CD14-positive monocyte (primary cell): ENCODE results near the gene MAP3K19. TPM values are rescaled to one million over a fixed set of nuclear protein-coding genes. Genes with fewer than 3 reads are reported as not detected.

Source experiments
- DNase-seq, 3 donors: peaks; one replicate each; pipeline ENCODE4 v3.0.0-alpha.2; 2011 to 2022
- H2AFZ ChIP-seq: 2 replicates; pipeline ENCODE4 v1.6.0; 2012; ENCODE audit warnings: mild to moderate bottlenecking, low read depth, low read length, inconsistent platforms; ENCODE audit not compliant: insufficient read depth, poor library complexity, severe bottlenecking
- H3K27ac ChIP-seq, 2 donors: 1 replicate in 1 of 2; 2 replicates in 1 of 2; pipeline ENCODE4 v1.5.1; 2012 to 2013; ENCODE audit warnings: low read length in 2 of 2, control low read depth in 1 of 2, inconsistent platforms in 1 of 2, low read depth in 1 of 2, mild to moderate bottlenecking in 1 of 2
- H3K27me3 ChIP-seq, 2 donors: one replicate each; pipeline versions ENCODE4 v1.6.0 to v1.6.1; 2011 to 2013; ENCODE audit warnings: low read length in 2 of 2; ENCODE audit not compliant: control insufficient read depth in 2 of 2, insufficient read depth in 2 of 2
- H3K36me3 ChIP-seq, 2 donors: replicated peaks in 1 of 2; 1 replicate in 1 of 2; 2 replicates in 1 of 2; pipeline versions ENCODE4 v1.5.1 to v1.6.1; 2012 to 2013; ENCODE audit warnings: low read length in 2 of 2, control low read depth in 1 of 2, inconsistent platforms in 1 of 2, mild to moderate bottlenecking in 1 of 2; ENCODE audit not compliant: insufficient read depth in 2 of 2, control insufficient read depth in 1 of 2
- H3K4me1 ChIP-seq, 2 donors: 1 replicate in 1 of 2; 2 replicates in 1 of 2; pipeline versions ENCODE4 v1.5.1 to v1.6.1; 2012 to 2013; ENCODE audit warnings: low read length in 2 of 2, control low read depth in 1 of 2, inconsistent platforms in 1 of 2, mild to moderate bottlenecking in 1 of 2, moderate library complexity in 1 of 2; ENCODE audit not compliant: insufficient read depth in 2 of 2, control insufficient read depth in 1 of 2
- H3K4me2 ChIP-seq: replicated peaks from 2 replicates; pipeline ENCODE3; 2012; ENCODE audit warnings: low read length, moderate library complexity, mild to moderate bottlenecking; ENCODE audit not compliant: poor library complexity, severe bottlenecking; ENCODE audit errors: extremely low read depth
- H3K4me3 ChIP-seq, 3 experiments: fragments of 200-600 bp in 1 of 3; sonication (generic) in 1 of 3; replicated peaks in 1 of 3; 1 replicate in 2 of 3; 2 replicates in 1 of 3; pipeline ENCODE4 v1.5.1; 2011 to 2013; ENCODE audit warnings: low read length in 3 of 3, mild to moderate bottlenecking in 3 of 3, control low read depth in 2 of 3, low read depth in 2 of 3, inconsistent platforms in 1 of 3, moderate library complexity in 1 of 3
- H3K79me2 ChIP-seq: 2 replicates; pipeline ENCODE4 v1.6.0; 2012; ENCODE audit warnings: mild to moderate bottlenecking, control low read depth, inconsistent platforms, low read length, moderate library complexity; ENCODE audit not compliant: insufficient read depth
- H3K9ac ChIP-seq: 2 replicates; pipeline ENCODE4 v1.6.0; 2017; ENCODE audit warnings: low read length, mild to moderate bottlenecking; ENCODE audit not compliant: insufficient read depth, poor library complexity, severe bottlenecking
- H3K9me3 ChIP-seq, 2 donors: replicated peaks in 1 of 2; 1 replicate in 1 of 2; 2 replicates in 1 of 2; pipeline versions ENCODE4 v1.5.1 to v1.6.1; 2012 to 2013; ENCODE audit warnings: low read length in 2 of 2, control low read depth in 1 of 2; ENCODE audit not compliant: control insufficient read depth in 1 of 2, insufficient read depth in 1 of 2
- H4K20me1 ChIP-seq: 2 replicates; pipeline ENCODE4 v1.6.0; 2012; ENCODE audit warnings: mild to moderate bottlenecking, low read length, control low read depth, moderate library complexity; ENCODE audit not compliant: insufficient read depth
- H3K27ac Mint-ChIP-seq, 7 donors: one replicate each; pipeline ENCODE4 v1.8.0; 2020; ENCODE audit warnings: mild to moderate bottlenecking in 7 of 7, mixed read lengths in 7 of 7, moderate library complexity in 6 of 7, inconsistent platforms in 2 of 7
- H3K27me3 Mint-ChIP-seq, 3 donors: one replicate each; pipeline ENCODE4 v1.8.0; 2021 to 2022; ENCODE audit warnings: low read depth in 3 of 3, mild to moderate bottlenecking in 3 of 3, mixed read lengths in 3 of 3, moderate library complexity in 3 of 3, inconsistent platforms in 1 of 3
- H3K36me3 Mint-ChIP-seq, 2 donors: one replicate each; pipeline ENCODE4 v1.8.0; 2020; ENCODE audit warnings: mixed read lengths in 2 of 2, inconsistent platforms in 1 of 2, mild to moderate bottlenecking in 1 of 2
- H3K4me1 Mint-ChIP-seq: one replicate; pipeline ENCODE4 v1.8.0; 2020; ENCODE audit warnings: mild to moderate bottlenecking, mixed read lengths
- H3K4me3 Mint-ChIP-seq, 2 donors: one replicate each; pipeline ENCODE4 v1.8.0; 2020; ENCODE audit warnings: mild to moderate bottlenecking in 2 of 2, mixed read lengths in 2 of 2, moderate library complexity in 1 of 2
- H3K9me3 Mint-ChIP-seq, 7 donors: one replicate each; pipeline ENCODE4 v1.8.0; 2020 to 2022; ENCODE audit warnings: mixed read lengths in 7 of 7, mild to moderate bottlenecking in 6 of 7, moderate library complexity in 6 of 7, inconsistent platforms in 2 of 7
- CTCF ChIP-seq: fragments of 200-600 bp; IDR thresholded peaks from one replicate; pipeline ENCODE4 v1.8.0; 2022; ENCODE audit warnings: antibody characterized with exemption, mild to moderate bottlenecking
- WGBS: methylation state at CpG from one replicate; pipeline ENCODE4 v1.1.5; 2013; ENCODE audit warnings: missing lambda C conversion rate; ENCODE audit not compliant: insufficient coverage; 5-methylcytosine and 5-hydroxymethylcytosine counted together
- intact Hi-C, 2 donors: fragments of 100-400 bp; cut with micrococcal nuclease; formaldehyde crosslinking; loops; one replicate each; pipeline versions ENCODE4 v1.15.0 to v1.15.1; 2023
- polyA plus RNA-seq, 3 donors: library from polyadenylated mRNA; depleted of rRNA in 1 of 3; unstranded in 2 of 3; stranded (reverse) in 1 of 3; fragments of 300-500 nt in 2 of 3; fragments of >200 nt in 1 of 3; fragmentation: Illumina TruSeq in 2 of 3; gene quantifications; 1 replicate in 2 of 3; 2 replicates in 1 of 3; pipeline ENCODE4 v1.2.3, GENCODE V29; 2012 to 2021

MAP3K19 gene
- polyA plus RNA-seq, 3 donors: not detected

- Histone ChIP-seq H3K27ac (no peak overlapping the region), H3K27me3 (no peaks in the 10 kb centered on the region), H3K9ac (no peak overlapping the region), H3K36me3 (peaks cover 56 to 79% of the 10 kb centered on the region in 2 donors), H2AFZ (no peak overlapping the region), H3K4me3 (no peak overlapping the region), H3K79me2 (peaks cover 68% of the 10 kb centered on the region), H4K20me1 (peaks cover 72% of the 10 kb centered on the region), H3K9me3 (no peaks in the 10 kb centered on the region), H3K4me2 (no peak overlapping the region), H3K4me1 (peaks cover 8 to 19% of the 10 kb centered on the region in 2 donors)
- H3K4me3 Mint-ChIP-seq: no peak overlapping the region
- peaks cover 46 to 69% of the 10 kb centered on the region in 2 donors for H3K36me3 Mint-ChIP-seq
- H3K27me3 Mint-ChIP-seq: no peaks in the 10 kb centered on the region
- DNase-seq: no peak
- no peaks in the 10 kb centered on the region for H3K9me3 Mint-ChIP-seq
- no peak for TF ChIP-seq CTCF
- peaks cover 21% of the 10 kb centered on the region for H3K4me1 Mint-ChIP-seq
- no peak overlapping the region for H3K27ac Mint-ChIP-seq
- intact Hi-C loops: no loop called here
- WGBS: 92% methylated on average over 2 of the region's 6 CpGs
Observed at GRCh38 chr2:134946073-134946472, 101.2 kb downstream of the MAP3K19 start.

GRCh38 chr2:134944975-134945374 is 102.3 kb downstream of the MAP3K19 start:
- intact Hi-C loops: no loop called here
- Mint-ChIP-seq H3K27me3 (no peaks in the 10 kb centered on the region), H3K27ac (peak overlapping the region in 3 of 7 donors; percentile 51 to 69 (median 64)), H3K9me3 (no peaks in the 10 kb centered on the region), H3K4me3 (no peak overlapping the region), H3K36me3 (peaks cover 47 to 71% of the 10 kb centered on the region in 2 donors), H3K4me1 (peaks cover 18% of the 10 kb centered on the region)
- H3K4me2 ChIP-seq: no peak overlapping the region
- peaks cover 66% of the 10 kb centered on the region for H3K79me2 ChIP-seq
- WGBS: 82% methylated on average over 1 of the region's 1 CpG
- no peak for TF ChIP-seq CTCF
- H3K27ac ChIP-seq: peak overlapping the region in 1 of 2 donors; percentile 74
- no peak overlapping the region for H3K9ac ChIP-seq
- H2AFZ ChIP-seq: no peak overlapping the region
- no peak overlapping the region for H3K4me3 ChIP-seq
- peaks cover 61 to 80% of the 10 kb centered on the region in 2 donors for H3K36me3 ChIP-seq
- H4K20me1 ChIP-seq: peaks cover 70% of the 10 kb centered on the region
- H3K9me3 ChIP-seq: no peaks in the 10 kb centered on the region
- H3K4me1 ChIP-seq: peaks cover 8 to 19% of the 10 kb centered on the region in 2 donors
- no peaks in the 10 kb centered on the region for H3K27me3 ChIP-seq
- no peak for DNase-seq
